Kidney (tissue), 14 donors: ENCODE measurements around the gene ABCA4. TPM values are rescaled to one million over a fixed set of nuclear protein-coding genes. Genes with fewer than 3 reads are reported as not detected.

Experiments
- DNase-seq, 5 donors: peaks; one replicate each; pipeline ENCODE4 v3.0.0-alpha.2; 2013 to 2020
- FAIRE-seq: peaks from 2 replicates; lab custom pipeline; 2012; peaks lifted over from hg19 to GRCh38; lab: Jason Lieb, UNC
- H3K27ac ChIP-seq, 2 donors: one replicate each; pipeline ENCODE4 v1.7.0; 2013; ENCODE audit warnings: low read depth in 2 of 2, low read length in 2 of 2, inconsistent platforms in 1 of 2
- H3K27me3 ChIP-seq: one replicate; pipeline ENCODE4 v1.7.1; 2013; ENCODE audit warnings: low read length, inconsistent platforms; ENCODE audit not compliant: control insufficient read depth, insufficient read depth
- H3K36me3 ChIP-seq, 3 donors: one replicate each; pipeline versions ENCODE4 v1.7.0 to v1.7.1; 2013; ENCODE audit warnings: low read length in 3 of 3, control low read depth in 1 of 3, inconsistent platforms in 1 of 3; ENCODE audit not compliant: insufficient read depth in 3 of 3, control insufficient read depth in 2 of 3
- H3K4me1 ChIP-seq, 3 donors: one replicate each; pipeline versions ENCODE4 v1.7.0 to v1.7.1; 2013; ENCODE audit warnings: low read length in 3 of 3, inconsistent platforms in 1 of 3, low read depth in 1 of 3; ENCODE audit not compliant: control insufficient read depth in 2 of 3, insufficient read depth in 2 of 3
- H3K4me3 ChIP-seq, 3 donors: one replicate each; pipeline versions ENCODE4 v1.7.0 to v1.8.1; 2013; ENCODE audit warnings: low read length in 3 of 3, control low read depth in 1 of 3, inconsistent platforms in 1 of 3
- H3K9ac ChIP-seq, 3 donors: one replicate each; pipeline versions ENCODE4 v1.7.0 to v1.7.1; 2013; ENCODE audit warnings: low read length in 3 of 3, control low read depth in 1 of 3, inconsistent platforms in 1 of 3
- H3K9me3 ChIP-seq, 3 donors: one replicate each; pipeline versions ENCODE4 v1.7.0 to v1.7.1; 2013; ENCODE audit warnings: low read length in 3 of 3, control low read depth in 1 of 3, inconsistent platforms in 1 of 3; ENCODE audit not compliant: control insufficient read depth in 2 of 3, insufficient read depth in 1 of 3
- CTCF ChIP-seq: IDR thresholded peaks from 3 replicates; pipeline ENCODE4 v1.5.1; 2012; ENCODE audit warnings: mild to moderate bottlenecking, moderate library complexity, borderline replicate concordance; ENCODE audit not compliant: insufficient read depth; ENCODE audit errors: extremely low read depth
- intact Hi-C: fragments of 100-400 bp; cut with DNase I; formaldehyde crosslinking; loops from one replicate; pipeline ENCODE4 v1.11.1; 2022
- polyA plus RNA-seq: library from polyadenylated mRNA; stranded (reverse); fragments of 350-450 nt; fragmentation: Illumina TruSeq; extraction: RNeasy Lipid Tissue Mini Kit (QIAGEN cat#74804); gene quantifications from one replicate; pipeline ENCODE4 v1.2.3, GENCODE V29; 2014; ENCODE audit warnings: low read depth, low replicate concordance; ENCODE audit not compliant: insufficient read depth
- total RNA-seq: library from RNA; stranded (reverse); fragmentation: NEBNext Ultra II Directional; extraction: Animal tissue kit (Norgen Biotek cat#: 25700); gene quantifications from one replicate; pipeline ENCODE4 v1.2.1, GENCODE V29; 2021
- donor health status: control.
- donor health status: control.
- donor health status: control.
- donor health status: control.
- donor health status: control.
- donor health status: DM: yes; HTN: yes; CAD: no.
- donor health status: Normal renal cell carcinoma (clear cell type).

Gene ABCA4
- total and polyA plus RNA-seq, 2 donors from 2014 or later: 1.5 to 2.1 TPM

GRCh38 chr1:94099303-94099702 is 21.6 kb downstream of the ABCA4 start:
- Histone ChIP-seq H3K27ac (no peak overlapping the region), H3K9me3 (no peaks in the 10 kb centered on the region), H3K4me1 (peaks cover 9 to 20% (median 10%) of the 10 kb centered on the region in 3 donors), H3K9ac (no peak overlapping the region), H3K4me3 (no peak overlapping the region), H3K36me3 (no peaks in the 10 kb centered on the region), H3K27me3 (no peaks in the 10 kb centered on the region)
- DNase-seq (peak in 1 of 5 donors; percentile 40), FAIRE-seq (no peak)
- TF ChIP-seq CTCF: no peak
- intact Hi-C loops: no loop called here

DNA sequence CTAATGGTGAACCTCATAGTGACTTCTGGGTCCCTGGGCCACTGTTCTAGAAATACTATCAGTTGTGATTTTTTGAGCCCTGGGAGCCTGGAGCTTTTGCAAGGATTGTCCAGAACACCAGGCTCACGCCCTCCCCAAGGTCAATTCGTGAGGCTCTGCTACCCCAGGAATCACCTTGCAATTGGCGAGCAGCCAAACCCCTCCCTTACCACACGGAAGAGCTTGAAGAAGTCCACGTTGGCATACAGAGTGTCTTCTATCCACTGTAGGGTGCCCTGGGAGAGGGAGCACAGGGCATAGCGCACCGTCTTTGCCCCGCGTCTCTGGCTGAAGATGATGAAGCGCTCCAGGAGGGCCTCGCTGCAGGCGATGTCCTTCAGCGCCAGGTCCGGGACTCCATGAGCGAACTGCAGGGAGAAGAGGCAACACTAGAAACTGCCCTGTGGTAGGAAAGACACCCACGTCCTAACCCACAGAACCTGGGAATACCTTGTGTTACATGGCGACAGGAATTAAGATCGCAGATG is 22.3 kb downstream of the ABCA4 start:
- Histone ChIP-seq H3K4me3 (no peak overlapping the region), H3K9ac (no peak overlapping the region), H3K36me3 (no peaks in the 10 kb centered on the region), H3K9me3 (no peaks in the 10 kb centered on the region), H3K27me3 (no peaks in the 10 kb centered on the region), H3K27ac (no peak overlapping the region), H3K4me1 (peaks cover 13 to 26% (median 15%) of the 10 kb centered on the region in 3 donors)
- TF ChIP-seq CTCF: no peak
- peak in 1 of 5 donors; percentile 73 for DNase-seq
- no peak for FAIRE-seq
- intact Hi-C loops: no loop called here

DNA sequence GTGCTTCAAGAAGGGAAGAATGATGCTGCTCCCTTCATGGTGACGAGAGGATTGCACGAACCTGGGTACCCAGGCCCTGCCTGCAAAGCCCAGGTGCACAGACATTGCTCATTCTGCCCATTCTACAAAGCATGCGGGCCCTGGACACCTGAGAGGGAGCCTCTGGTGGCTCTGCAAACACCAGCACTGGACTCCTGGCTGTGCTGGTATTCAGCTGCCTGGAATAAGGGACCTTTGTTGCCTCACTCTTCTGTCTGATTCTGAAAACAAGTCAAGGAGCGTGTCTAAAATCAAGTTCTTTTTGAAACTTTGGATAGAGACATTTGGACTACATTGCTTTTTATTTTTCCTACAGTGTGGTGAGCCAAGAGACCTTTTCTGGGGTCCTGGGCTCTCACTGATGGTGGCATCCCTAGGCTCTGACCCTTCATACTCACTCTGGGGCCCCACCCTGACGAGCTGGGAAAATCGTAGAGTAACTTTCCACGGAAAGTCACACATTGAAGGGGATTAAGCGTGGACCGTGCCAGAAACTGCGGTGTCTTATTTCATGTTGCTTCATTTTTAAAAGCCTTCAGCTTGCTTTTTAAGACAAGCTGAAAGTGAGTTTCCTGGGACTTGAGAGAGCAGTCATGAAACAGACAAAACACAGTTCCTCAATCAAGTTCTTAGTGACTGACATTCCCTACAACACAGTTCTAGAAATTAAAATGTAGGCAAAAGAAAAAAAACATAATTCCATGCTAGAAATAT is 24.0 kb downstream of the ABCA4 start:
- H3K4me3 ChIP-seq: no peak overlapping the region
- no peak for TF ChIP-seq CTCF
- H3K9me3 ChIP-seq: no peaks in the 10 kb centered on the region
- H3K9ac ChIP-seq: no peak overlapping the region
- peaks cover 18 to 29% (median 27%) of the 10 kb centered on the region in 3 donors for H3K4me1 ChIP-seq
- H3K27ac ChIP-seq: no peak overlapping the region
- intact Hi-C loops: no loop called here
- DNase-seq (peak in 2 of 5 donors; percentile 48 to 72), FAIRE-seq (no peak)
- H3K36me3 ChIP-seq: no peaks in the 10 kb centered on the region
- H3K27me3 ChIP-seq: no peaks in the 10 kb centered on the region
